Measurements from ENCODE around the gene CCDC85B.

CCDC85B gene

GRCh38 chr11:65857853-65858680 is 32.4 kb upstream of the CCDC85B start, which contains the start of gene CFL1:
CFL1 (minus strand) TSS chr11:65858180; CDS start chr11:65858099, 81 bp downstream.
- DNase-seq (ENCODE audit: low spot score): peak; percentile 94

GRCh38 chr11:65858681-65859087 is 31.8 kb upstream of the CCDC85B start:
- DNase-seq (ENCODE audit: low spot score): no peak

- peak; percentile 96 for DNase-seq (ENCODE audit: low spot score)
These were observed 31.2 kb upstream of the CCDC85B start for GRCh38 chr11:65859095-65859811.

GRCh38 chr11:65859812-65860277 is 30.6 kb upstream of the CCDC85B start:
- DNase-seq (ENCODE audit: low spot score): no peak

GRCh38 chr11:65860278-65861164 is 30.0 kb upstream of the CCDC85B start, which contains the start of gene MUS81:
MUS81 (plus strand) TSS chr11:65860433; CDS start chr11:65860754, 321 bp downstream.
- DNase-seq (ENCODE audit: low spot score): peak; percentile 92

- DNase-seq (ENCODE audit: low spot score): no peak
These were observed 29.3 kb upstream of the CCDC85B start for GRCh38 chr11:65861165-65861505.

- no peak for DNase-seq (ENCODE audit: low spot score)
These were observed 28.8 kb upstream of the CCDC85B start for GRCh38 chr11:65861533-65862183.

- no peak for DNase-seq (ENCODE audit: low spot score)
These were observed 28.2 kb upstream of the CCDC85B start for GRCh38 chr11:65862191-65862735.

GRCh38 chr11:65862941-65863888 is 27.3 kb upstream of the CCDC85B start:
- no peak for DNase-seq (ENCODE audit: low spot score)

GRCh38 chr11:65863889-65864705 is 26.4 kb upstream of the CCDC85B start:
- DNase-seq (ENCODE audit: low spot score): no peak

- no peak for DNase-seq (ENCODE audit: low spot score)
These were observed 25.6 kb upstream of the CCDC85B start for GRCh38 chr11:65864706-65865471.

GRCh38 chr11:65865550-65866172 is 24.8 kb upstream of the CCDC85B start:
- no peak for DNase-seq (ENCODE audit: low spot score)

GRCh38 chr11:65866509-65867283 is 23.8 kb upstream of the CCDC85B start:
- DNase-seq (ENCODE audit: low spot score): no peak

GRCh38 chr11:65867284-65868071 is 23.0 kb upstream of the CCDC85B start:
- peak; percentile 46 for DNase-seq (ENCODE audit: low spot score)

GRCh38 chr11:65868076-65868667 is 22.3 kb upstream of the CCDC85B start:
- DNase-seq (ENCODE audit: low spot score): no peak

GRCh38 chr11:65868907-65869306 is 21.6 kb upstream of the CCDC85B start:
- no peak for DNase-seq (ENCODE audit: low spot score)

All from GM03348 (cell line).